Right cardiac atrium (tissue), 5 donors: ENCODE measurements around the gene TMEM19. TPM values are rescaled to one million over a fixed set of nuclear protein-coding genes. Genes with fewer than 3 reads are reported as not detected.

Source experiments
- ATAC-seq, 2 donors: fragments of 200-7000 bp; cut with Tn5 transposase; one replicate each; pipeline versions ENCODE4 v1.8.0 to v1.9.1; 2020; ENCODE audit warnings: moderate library complexity in 2 of 2, mild to moderate bottlenecking in 1 of 2
- DNase-seq, 3 donors: peaks; one replicate each; pipeline ENCODE4 v3.0.0-alpha.2; 2020
- H3K27ac ChIP-seq: one replicate; pipeline ENCODE4 v1.5.1; 2013; ENCODE audit warnings: mild to moderate bottlenecking, low read length, control low read depth, moderate library complexity
- H3K27me3 ChIP-seq: one replicate; pipeline ENCODE4 v1.6.1; 2013; ENCODE audit not compliant: control insufficient read depth, insufficient read depth
- H3K4me1 ChIP-seq: one replicate; pipeline ENCODE4 v1.6.1; 2013; ENCODE audit warnings: low read length; ENCODE audit not compliant: control insufficient read depth, insufficient read depth
- H3K4me3 ChIP-seq: one replicate; pipeline ENCODE4 v1.5.1; 2013; ENCODE audit warnings: low read length, control low read depth
- H3K9me3 ChIP-seq: one replicate; pipeline ENCODE4 v1.6.1; 2013; ENCODE audit warnings: low read length; ENCODE audit not compliant: control insufficient read depth
- WGBS: extraction: QIAGEN DNeasy Blood & Tissue Kit; methylation state at CpG from one replicate; pipeline ENCODE4 v1.1.7; 2013; 5-methylcytosine and 5-hydroxymethylcytosine counted together
- intact Hi-C, 4 donors: fragments of 100-400 bp; cut with DNase I; formaldehyde crosslinking; loops; one replicate each; pipeline versions ENCODE4 v1.11.0 to v1.14.0; 2022 to 2023
- long read RNA-seq, 4 donors: library from polyadenylated mRNA; unstranded; transcript quantifications; one replicate each; pipeline ENCODE4 v2.0.0, GENCODE V29; 2020 to 2021
- polyA plus RNA-seq: library from polyadenylated mRNA; stranded (reverse); fragments of 200-250 nt; gene quantifications from one replicate; pipeline ENCODE4 v1.2.3, GENCODE V29; 2013
- total RNA-seq, 4 donors: library from RNA; stranded (reverse); fragmentation: NEBNext Ultra II Directional; extraction: Animal tissue kit (Norgen Biotek cat#: 25700); gene quantifications; one replicate each; pipeline ENCODE4 v1.2.1, GENCODE V29; 2021
- donor health status: healthy with polysubstance abuse.
- donor health status: DM: no; HTN: yes; CAD: no.
- donor health status: DM: no; HTN: no; CAD: no.
- donor health status: DM: no; HTN: yes; CAD: no; lungs with severe emphysema.
- donor health status: DM: yes; HTN: yes; CAD: no.

The TMEM19 gene
- total RNA-seq (10 to 100 TPM; 28.5 to 31.3 (median 29.0) TPM), polyA plus RNA-seq (14.0 TPM)
- long read RNA-seq, donor 1, full-length matches to known transcripts = 50 of 66 reads
- long read RNA-seq, donor 1, partial matches to known transcripts = 8 of 66 reads
- long read RNA-seq, donor 1, other reads (novel, unspliced or antisense) = 8 of 66 reads
- long read RNA-seq, donor 2, full-length matches to known transcripts = 23 of 25 reads
- long read RNA-seq, donor 2, partial matches to known transcripts = 0 of 25 reads
- long read RNA-seq, donor 2, other reads (novel, unspliced or antisense) = 2 of 25 reads
- long read RNA-seq, donor 3, full-length matches to known transcripts = 79 of 108 reads
- long read RNA-seq, donor 3, partial matches to known transcripts = 5 of 108 reads
- long read RNA-seq, donor 3, other reads (novel, unspliced or antisense) = 24 of 108 reads
- long read RNA-seq, donor 4, full-length matches to known transcripts = 16 of 25 reads
- long read RNA-seq, donor 4, partial matches to known transcripts = 0 of 25 reads
- long read RNA-seq, donor 4, other reads (novel, unspliced or antisense) = 9 of 25 reads

DNA sequence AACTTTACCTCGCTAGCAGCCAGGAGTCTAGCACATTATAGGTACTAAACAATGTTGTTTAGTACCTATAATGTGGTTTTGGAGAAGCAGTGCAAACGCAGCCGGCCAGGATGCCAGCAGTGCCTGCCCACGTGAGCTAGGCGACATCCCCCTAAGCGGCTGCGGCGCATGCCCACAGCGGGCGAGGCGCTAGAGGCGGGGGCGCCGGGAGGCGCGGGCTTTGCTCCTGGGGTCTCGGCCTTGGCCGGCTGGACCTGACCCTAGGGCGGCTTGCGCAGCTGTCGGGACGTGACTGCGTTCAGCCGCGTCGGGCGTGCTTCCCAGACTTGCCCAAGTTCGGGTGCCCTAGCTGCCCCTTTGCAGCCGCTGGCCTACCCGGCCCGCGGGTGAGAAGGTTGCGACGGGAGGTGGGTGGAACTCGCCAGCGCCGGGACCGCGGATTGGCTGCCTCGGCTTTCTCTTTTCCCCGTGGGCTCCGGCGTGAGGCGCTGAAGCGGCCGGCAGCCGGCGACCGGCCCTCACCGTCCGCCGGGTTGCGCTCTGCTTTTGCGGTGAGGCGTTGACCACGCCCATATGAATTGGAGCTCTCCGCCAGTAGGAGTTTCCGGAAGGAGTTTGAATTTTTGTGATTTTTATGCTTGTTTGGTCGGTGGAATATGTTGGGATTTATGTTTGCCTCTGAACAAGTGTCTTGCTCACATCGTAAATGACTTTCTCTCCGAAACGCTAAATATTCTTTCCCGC, at the start of gene TMEM19:
Gene TMEM19, plus strand, starts transcription at position 169 of the 744 bp plus-strand sequence. CDS start 599 bp downstream, outside the sequence.
- no peaks in the 10 kb centered on the region for H3K9me3 ChIP-seq
- intact Hi-C loops = loop anchor here in 1 of 4 donors (10.0 kb wide), 1 partner anchor 69 kb away; the partner anchor contains the start of gene RAB21
- peak; percentile 92 to 97 (median 96) for DNase-seq
- under 1% methylated on average over 63 of the region's 63 CpGs for WGBS
- H3K27ac ChIP-seq = peak within 1 kb of the TSS; percentile 79
- no peaks in the 10 kb centered on the region for H3K27me3 ChIP-seq
- H3K4me3 ChIP-seq = peak within 1 kb of the TSS; percentile 43
- H3K4me1 ChIP-seq = no peaks in the 10 kb centered on the region
- peak; percentile 100 for ATAC-seq

DNA sequence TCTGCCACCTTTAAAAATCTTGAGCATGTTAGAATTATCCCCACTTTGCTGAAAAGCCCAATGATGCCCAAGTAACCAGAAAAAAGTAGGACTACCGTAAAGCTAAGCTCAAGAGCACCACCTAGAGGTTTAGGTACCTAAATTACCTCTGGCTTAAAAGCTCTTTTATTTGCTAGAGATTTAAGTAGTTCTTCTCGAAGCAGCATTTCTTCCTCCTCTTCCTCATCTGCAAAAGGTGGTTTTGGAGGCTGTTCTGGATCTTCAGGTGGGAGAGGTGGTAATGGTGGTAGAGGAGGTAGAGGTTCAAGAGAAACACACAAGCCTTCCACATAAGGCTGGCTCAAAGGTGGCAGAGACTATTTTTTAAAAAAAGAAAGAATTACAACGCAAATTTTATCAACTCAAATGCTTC, 49.2 kb upstream of the TMEM19 start:
- H3K27ac ChIP-seq = no peak overlapping the region
- no peaks in the 10 kb centered on the region for H3K4me1 ChIP-seq
- no peak overlapping the region for H3K4me3 ChIP-seq
- H3K9me3 ChIP-seq = no peaks in the 10 kb centered on the region
- ATAC-seq (no peak), DNase-seq (no peak)
- intact Hi-C loops = no loop called here
- 28% methylated on average over 3 of the region's 3 CpGs for WGBS
- no peaks in the 10 kb centered on the region for H3K27me3 ChIP-seq

DNA sequence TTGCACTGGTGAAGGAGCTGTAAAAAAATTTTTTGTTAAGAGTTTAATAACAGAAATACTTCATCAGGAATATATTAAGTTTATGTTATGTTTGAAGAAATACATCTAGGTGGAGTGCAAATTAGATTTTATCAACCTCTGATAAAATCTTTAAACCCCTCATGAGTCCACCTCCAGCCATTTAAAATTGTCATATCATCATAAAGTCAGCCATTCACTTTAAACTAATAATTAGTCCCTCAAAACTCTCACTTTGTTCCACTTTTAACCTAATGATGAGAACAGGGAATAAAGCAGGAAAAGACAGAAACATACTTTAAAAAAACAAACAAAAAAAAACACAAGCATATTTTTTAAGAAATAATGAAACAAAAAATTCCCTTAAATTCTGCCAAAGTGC, 47.4 kb upstream of the TMEM19 start:
- intact Hi-C loops = no loop called here
- no peaks in the 10 kb centered on the region for H3K9me3 ChIP-seq
- no peaks in the 10 kb centered on the region for H3K27me3 ChIP-seq
- ATAC-seq = no peak
- H3K4me1 ChIP-seq = no peaks in the 10 kb centered on the region
- no peak for DNase-seq
- H3K27ac ChIP-seq = no peak overlapping the region
- H3K4me3 ChIP-seq = no peak overlapping the region

DNA sequence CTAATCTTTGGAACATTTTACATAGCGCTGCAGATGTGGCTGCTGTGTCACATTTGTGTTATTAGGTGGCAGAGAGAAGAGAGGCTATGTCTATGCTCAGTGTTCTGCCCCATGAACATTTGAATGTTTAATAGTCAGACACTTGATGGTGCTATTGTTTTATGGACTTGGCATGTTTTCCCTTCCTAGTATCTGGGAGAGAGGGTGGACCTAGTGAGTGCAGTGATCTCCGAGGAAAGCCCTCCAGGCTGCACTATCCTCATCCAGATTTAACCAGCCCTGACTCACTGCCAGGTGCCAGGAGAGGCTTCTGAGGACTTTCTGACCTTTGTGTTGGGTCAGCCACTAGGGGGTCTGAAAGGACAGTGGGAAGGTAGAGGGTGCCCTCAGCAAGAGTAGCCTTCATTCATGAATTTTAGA, 46.5 kb upstream of the TMEM19 start:
- DNase-seq = no peak
- 63% methylated on average over 2 of the region's 2 CpGs for WGBS
- intact Hi-C loops = no loop called here
- H3K27ac ChIP-seq = no peak overlapping the region
- H3K9me3 ChIP-seq = no peaks in the 10 kb centered on the region
- no peaks in the 10 kb centered on the region for H3K27me3 ChIP-seq
- H3K4me1 ChIP-seq = no peaks in the 10 kb centered on the region
- peak in 1 of 2 donors; percentile 33 for ATAC-seq
- no peak overlapping the region for H3K4me3 ChIP-seq

DNA sequence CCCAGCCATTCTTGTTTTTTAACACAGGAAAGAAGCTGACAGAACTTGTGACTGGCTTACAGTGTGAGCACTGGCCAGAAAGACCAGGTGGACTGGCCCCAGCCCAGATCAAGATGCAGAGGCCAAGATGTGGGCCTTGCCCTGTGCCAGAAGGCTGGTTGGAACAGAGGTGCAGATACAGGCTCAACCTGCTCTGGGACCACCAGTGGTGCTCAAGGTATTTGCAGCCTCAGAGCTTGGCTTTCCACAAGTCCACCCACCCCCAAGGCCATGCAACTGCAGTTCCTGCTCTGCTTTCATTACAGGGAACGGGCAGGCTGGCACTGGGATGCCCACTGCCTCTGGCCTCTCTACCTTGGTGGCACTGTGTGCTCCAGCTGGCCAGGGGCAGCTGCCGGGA, 45.6 kb upstream of the TMEM19 start:
- Histone ChIP-seq H3K9me3 (no peaks in the 10 kb centered on the region), H3K27ac (no peak overlapping the region), H3K27me3 (no peaks in the 10 kb centered on the region), H3K4me3 (no peak overlapping the region), H3K4me1 (no peaks in the 10 kb centered on the region)
- WGBS = 95% methylated on average over 2 of the region's 2 CpGs
- intact Hi-C loops = no loop called here
- DNase-seq (no peak), ATAC-seq (no peak)

DNA sequence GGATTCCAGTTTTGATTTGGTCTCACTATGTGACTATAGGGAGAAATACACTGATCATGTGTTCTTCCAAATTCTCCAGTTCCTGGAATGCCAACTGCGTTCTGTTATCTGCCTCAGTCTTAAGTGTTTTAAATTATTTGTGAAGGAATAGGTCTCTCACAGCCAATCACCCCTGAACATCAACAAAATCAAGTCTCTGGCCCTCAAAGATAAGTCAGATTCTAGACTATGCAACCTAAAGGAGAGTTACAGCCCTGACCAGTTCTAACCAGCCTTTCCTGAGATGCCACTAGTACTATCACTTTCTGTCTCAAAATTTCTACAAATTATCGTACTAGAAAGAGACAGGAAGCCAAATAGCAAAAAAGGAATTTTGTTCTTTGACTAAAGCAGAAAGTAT, 44.5 kb upstream of the TMEM19 start:
- Histone ChIP-seq H3K4me1 (no peaks in the 10 kb centered on the region), H3K27me3 (no peaks in the 10 kb centered on the region), H3K4me3 (no peak overlapping the region), H3K9me3 (no peaks in the 10 kb centered on the region), H3K27ac (no peak overlapping the region)
- intact Hi-C loops = no loop called here
- DNase-seq (no peak), ATAC-seq (no peak)
- 61% methylated on average over 2 of the region's 2 CpGs for WGBS

DNA sequence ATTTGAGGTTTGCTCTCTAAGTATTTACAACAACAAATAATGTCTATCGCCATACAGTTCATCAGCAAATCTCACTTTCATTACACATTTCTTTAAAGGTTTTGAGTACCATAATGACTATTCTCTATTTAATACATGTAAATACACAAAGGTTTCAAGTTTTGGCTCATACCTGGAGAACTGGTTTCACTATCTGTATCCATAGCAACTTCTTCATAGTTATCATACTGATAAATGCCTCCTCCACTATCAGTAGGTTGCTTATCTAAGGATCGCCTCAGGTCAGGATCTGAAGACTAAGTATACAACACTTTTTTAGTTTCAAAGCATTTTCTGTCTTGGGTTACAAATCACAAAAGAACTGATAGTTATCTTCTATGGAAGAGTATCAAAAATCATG, 43.6 kb upstream of the TMEM19 start:
- WGBS = 81% methylated on average over 2 of the region's 2 CpGs

DNA sequence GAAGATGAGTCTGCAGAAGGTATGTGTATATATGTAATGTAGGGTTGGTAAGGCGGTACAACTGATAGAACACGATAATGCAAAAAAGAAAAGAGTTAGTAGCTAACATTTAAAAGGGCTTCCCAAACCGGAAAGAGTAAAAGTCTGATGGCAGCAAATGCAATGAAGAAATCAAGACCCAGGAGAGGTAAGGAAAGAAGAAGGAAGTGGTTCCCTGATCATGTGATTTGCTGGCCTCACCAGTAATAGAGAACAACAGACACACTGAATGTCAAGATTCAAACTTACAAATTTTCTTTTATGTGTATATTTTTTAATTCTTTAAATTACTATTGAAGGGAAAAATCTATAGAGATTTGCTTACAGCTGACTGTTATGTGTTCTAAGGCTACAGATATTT, 40.6 kb upstream of the TMEM19 start:
- Histone ChIP-seq H3K27me3 (no peaks in the 10 kb centered on the region), H3K4me1 (no peaks in the 10 kb centered on the region), H3K4me3 (no peak overlapping the region), H3K9me3 (no peaks in the 10 kb centered on the region), H3K27ac (no peak overlapping the region)
- WGBS = 82% methylated on average over 3 of the region's 3 CpGs
- intact Hi-C loops = no loop called here
- ATAC-seq (no peak), DNase-seq (no peak)

More for the DNA sequence above, 43.6 kb upstream of the TMEM19 start:
- intact Hi-C loops = no loop called here
- H3K27ac ChIP-seq = no peak overlapping the region
- DNase-seq = no peak
- H3K4me1 ChIP-seq = no peaks in the 10 kb centered on the region
- no peak for ATAC-seq
- no peak overlapping the region for H3K4me3 ChIP-seq
- H3K9me3 ChIP-seq = no peaks in the 10 kb centered on the region
- H3K27me3 ChIP-seq = no peaks in the 10 kb centered on the region

DNA sequence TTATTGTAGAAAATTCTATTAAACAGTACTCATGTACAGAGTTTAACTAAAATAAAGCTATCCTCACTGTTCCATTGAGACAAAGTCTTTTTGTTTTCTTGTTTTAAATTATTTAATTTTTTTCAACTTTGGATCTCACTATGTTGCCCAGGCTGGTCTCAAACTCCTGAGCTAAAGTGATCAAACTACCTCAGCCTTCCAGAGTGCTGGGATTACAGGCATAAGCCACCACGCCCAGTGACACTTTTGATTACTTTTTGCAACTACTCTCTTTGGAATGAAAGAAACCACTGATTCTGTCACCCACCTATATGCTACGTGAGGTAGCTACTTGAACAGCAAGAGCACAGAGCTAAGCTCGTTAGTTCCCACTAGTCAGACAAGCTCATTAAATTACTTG, 39.4 kb upstream of the TMEM19 start:
- Histone ChIP-seq H3K27me3 (no peaks in the 10 kb centered on the region), H3K4me3 (no peak overlapping the region), H3K9me3 (no peaks in the 10 kb centered on the region), H3K4me1 (no peaks in the 10 kb centered on the region), H3K27ac (no peak overlapping the region)
- intact Hi-C loops = no loop called here
- DNase-seq = no peak
- 97% methylated on average over 3 of the region's 3 CpGs for WGBS
- no peak for ATAC-seq

DNA sequence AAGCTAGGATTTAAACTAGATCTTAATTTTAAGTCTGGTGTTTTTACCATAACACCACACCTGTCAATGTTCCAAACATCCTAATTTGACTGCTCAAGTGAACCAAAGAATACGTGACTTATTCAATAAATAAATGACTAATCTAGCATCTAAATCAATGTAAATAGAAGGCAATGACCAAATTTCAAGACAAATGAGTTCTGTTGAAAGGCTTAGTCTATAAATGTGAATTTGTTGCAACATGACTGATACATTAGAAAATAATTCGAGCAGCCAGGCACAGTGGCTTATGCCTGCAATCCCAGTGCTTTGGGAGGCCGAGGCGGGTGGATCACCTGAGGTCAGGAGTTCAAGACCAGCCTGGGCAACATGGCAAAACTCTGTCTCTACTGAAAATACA, 37.3 kb upstream of the TMEM19 start:
- Histone ChIP-seq H3K4me3 (no peak overlapping the region), H3K27ac (no peak overlapping the region), H3K27me3 (no peaks in the 10 kb centered on the region), H3K4me1 (no peaks in the 10 kb centered on the region), H3K9me3 (no peaks in the 10 kb centered on the region)
- intact Hi-C loops = no loop called here
- DNase-seq = no peak
- ATAC-seq = no peak
- 91% methylated on average over 4 of the region's 4 CpGs for WGBS

DNA sequence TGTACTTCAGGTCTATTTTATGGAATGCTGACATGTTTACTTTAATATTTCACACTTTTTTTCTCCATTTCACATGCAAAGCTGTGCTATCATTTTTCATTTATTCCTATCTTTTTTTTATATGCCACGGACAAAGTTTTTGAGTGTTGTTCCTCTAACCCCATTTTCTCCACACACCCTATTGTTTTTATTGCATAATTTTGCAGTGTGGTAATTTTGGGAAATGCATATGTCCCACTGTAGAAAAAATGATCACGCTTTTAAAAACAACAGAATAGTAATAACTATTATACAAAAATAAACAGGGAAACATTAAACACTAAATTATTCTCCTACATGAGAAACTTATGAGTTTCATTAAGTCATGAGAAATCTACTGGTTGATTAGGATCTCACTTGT, 36.5 kb upstream of the TMEM19 start:
- peaks cover 2% of the 10 kb centered on the region for H3K4me1 ChIP-seq
- intact Hi-C loops = no loop called here

More for the DNA sequence above, 36.5 kb upstream of the TMEM19 start:
- Histone ChIP-seq H3K27ac (no peak overlapping the region), H3K4me3 (no peak overlapping the region), H3K9me3 (no peaks in the 10 kb centered on the region), H3K27me3 (no peaks in the 10 kb centered on the region)
- ATAC-seq = no peak
- no peak for DNase-seq
- 79% methylated on average over 2 of the region's 2 CpGs for WGBS
